Glutamatergic neuron (in vitro differentiated cells): Measurements from ENCODE around the gene BCL7C. TPM values are rescaled to one million over a fixed set of nuclear protein-coding genes. Genes with fewer than 3 reads are reported as not detected.
"Not testable (repeated sequence)": the region's sequence is repeated elsewhere in the genome, so short reads cannot be mapped to it uniquely, and the experiment has no call there.

Experiments
- DNase-seq: peaks from one replicate; pipeline ENCODE4 v3.0.0; 2022
- H3K27ac Mint-ChIP-seq: one replicate; pipeline ENCODE4 v1.8.0; 2020; ENCODE audit warnings: mild to moderate bottlenecking, mixed read lengths, inconsistent platforms; ENCODE audit not compliant: unreplicated experiment
- H3K27me3 Mint-ChIP-seq: one replicate; pipeline ENCODE4 v1.8.0; 2020; ENCODE audit warnings: mild to moderate bottlenecking, moderate library complexity, mixed read lengths, inconsistent platforms; ENCODE audit not compliant: unreplicated experiment
- H3K36me3 Mint-ChIP-seq: one replicate; pipeline ENCODE4 v1.8.0; 2020; ENCODE audit warnings: mild to moderate bottlenecking, mixed read lengths, inconsistent platforms; ENCODE audit not compliant: unreplicated experiment
- H3K4me1 Mint-ChIP-seq: one replicate; pipeline ENCODE4 v1.8.0; 2020; ENCODE audit warnings: mild to moderate bottlenecking, low read depth, mixed read lengths, inconsistent platforms; ENCODE audit not compliant: unreplicated experiment
- H3K4me3 Mint-ChIP-seq: one replicate; pipeline ENCODE4 v1.8.0; 2020; ENCODE audit warnings: mild to moderate bottlenecking, mixed read lengths, inconsistent platforms; ENCODE audit not compliant: unreplicated experiment
- H3K9me3 Mint-ChIP-seq: one replicate; pipeline ENCODE4 v1.8.0; 2020; ENCODE audit warnings: mild to moderate bottlenecking, moderate library complexity, mixed read lengths, inconsistent platforms; ENCODE audit not compliant: unreplicated experiment
- CTCF ChIP-seq: fragments of 200-600 bp; sonication (generic); IDR thresholded peaks from one replicate; pipeline ENCODE4 v1.5.0; 2021; ENCODE audit not compliant: partially characterized antibody, unreplicated experiment
- long read RNA-seq: library from polyadenylated mRNA; unstranded; transcript quantifications from one replicate; pipeline ENCODE4 v2.0.0, GENCODE V29; 2020; ENCODE audit not compliant: unreplicated experiment
- total RNA-seq: library from RNA; stranded (reverse); fragmentation: NEBNext Ultra II Directional; extraction: Animal tissue kit (Norgen Biotek cat#: 25700); gene quantifications from one replicate; pipeline ENCODE4 v1.2.1, GENCODE V29; 2021; ENCODE audit not compliant: unreplicated experiment

BCL7C gene
- 24.0 TPM for total RNA-seq
- long read RNA-seq, transcript BCL7C-201 (6 exons, 1,740 nt), result major isoform, 10 of 15 reads
- long read RNA-seq, partial matches to known transcripts, result 0 of 15 reads
- long read RNA-seq, other reads (novel, unspliced or antisense), result 2 of 15 reads

- TF ChIP-seq CTCF, result no peak
- Mint-ChIP-seq H3K27ac (peak within 1 kb of the TSS; percentile 70), H3K4me1 (peaks cover 16% of the 10 kb centered on the region), H3K9me3 (peaks cover 22% of the 10 kb centered on the region), H3K36me3 (no peaks in the 10 kb centered on the region), H3K27me3 (peaks cover 11% of the 10 kb centered on the region), H3K4me3 (peak within 1 kb of the TSS; percentile 87)
- peak; percentile 93 for DNase-seq
These were observed at the start of gene BCL7C for GRCh38 chr16:30893744-30894539. Gene BCL7C (minus strand): TSS chr16:30894077. CDS start chr16:30893944, 133 bp downstream.

GRCh38 chr16:30942426-30942806, 48.5 kb upstream of the BCL7C start:
- Mint-ChIP-seq H3K27me3 (peaks cover 4% of the 10 kb centered on the region), H3K9me3 (peaks cover 16% of the 10 kb centered on the region), H3K27ac (no peak overlapping the region), H3K36me3 (peaks cover 10% of the 10 kb centered on the region), H3K4me3 (no peak overlapping the region), H3K4me1 (no peaks in the 10 kb centered on the region)
- TF ChIP-seq CTCF, result no peak
- no peak for DNase-seq

- peaks cover 16% of the 10 kb centered on the region for H3K9me3 Mint-ChIP-seq
These were observed 47.9 kb upstream of the BCL7C start for GRCh38 chr16:30941600-30942425.

GRCh38 chr16:30939571-30939970, 45.7 kb upstream of the BCL7C start:
- Mint-ChIP-seq H3K36me3 (peaks cover 15% of the 10 kb centered on the region), H3K9me3 (peaks cover 14% of the 10 kb centered on the region)
- H3K27me3 Mint-ChIP-seq, H3K4me1 Mint-ChIP-seq, H3K27ac Mint-ChIP-seq, DNase-seq, H3K4me3 Mint-ChIP-seq: not testable (repeated sequence)

More at GRCh38 chr16:30941600-30942425, 47.9 kb upstream of the BCL7C start:
- peak; percentile 82 for DNase-seq
- Mint-ChIP-seq H3K4me3 (no peak overlapping the region), H3K27me3 (peaks cover 4% of the 10 kb centered on the region), H3K27ac (peak overlapping the region; percentile 62), H3K4me1 (no peaks in the 10 kb centered on the region), H3K36me3 (peaks cover 10% of the 10 kb centered on the region)
- TF ChIP-seq CTCF, result peak; percentile 81

DNA sequence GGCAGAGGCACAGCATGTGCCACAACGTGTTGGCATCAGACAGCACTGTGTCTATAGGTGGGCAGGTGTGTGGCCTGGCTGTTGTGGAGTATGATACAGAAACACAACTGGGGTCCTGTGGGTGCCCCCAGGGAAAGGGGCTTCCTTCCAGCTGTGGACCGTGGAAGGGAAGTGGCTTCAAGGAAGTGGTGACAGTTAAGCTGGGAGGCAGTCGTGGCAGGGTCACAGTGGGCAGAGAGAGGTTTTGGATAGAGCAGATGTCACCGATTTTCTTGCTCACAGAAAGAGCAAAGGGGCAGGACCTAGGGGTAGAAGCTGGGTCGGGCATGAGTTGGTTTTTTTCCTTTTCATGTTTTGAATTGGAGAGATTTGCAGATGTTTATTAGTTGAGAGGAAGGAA, 43.8 kb upstream of the BCL7C start:
- Mint-ChIP-seq H3K27ac (no peak overlapping the region), H3K4me1 (no peaks in the 10 kb centered on the region), H3K9me3 (peaks cover 14% of the 10 kb centered on the region), H3K36me3 (peaks cover 11% of the 10 kb centered on the region), H3K27me3 (peaks cover 8% of the 10 kb centered on the region), H3K4me3 (no peak overlapping the region)
- DNase-seq, result no peak
- TF ChIP-seq CTCF, result no peak
